Left colon (tissue), 2 donors: ENCODE measurements around the gene DCTPP1. TPM values are rescaled to one million over a fixed set of nuclear protein-coding genes. Genes with fewer than 3 reads are reported as not detected.
"Not testable (repeated sequence)": the region's sequence is repeated elsewhere in the genome, so short reads cannot be mapped to it uniquely, and the experiment has no call there.

Experiments
- ATAC-seq: fragments of 200-7000 bp; cut with Tn5 transposase; one replicate; pipeline ENCODE4 v1.9.1; 2020; ENCODE audit warnings: mild to moderate bottlenecking, moderate library complexity
- DNase-seq, 2 donors: peaks; one replicate each; pipeline ENCODE4 v3.0.0-alpha.2; 2020
- intact Hi-C, 2 donors: fragments of 100-400 bp; cut with DNase I in 1 of 2; cut with micrococcal nuclease in 1 of 2; formaldehyde crosslinking; loops; one replicate each; pipeline versions ENCODE4 v1.11.2 to v1.14.0; 2022; cut with DNase I, micrococcal nuclease
- total RNA-seq, 2 donors: library from RNA; stranded (reverse); fragmentation: NEBNext Ultra II Directional; extraction: Animal tissue kit (Norgen Biotek cat#: 25700); gene quantifications; one replicate each; pipeline ENCODE4 v1.2.1, GENCODE V29; 2021
- donor health status: DM: no; HTN: no; CAD: no.
- donor health status: DM: yes; HTN: yes; CAD: no.

DCTPP1 gene
- total RNA-seq, 2 donors from 2014 or later, result 76.7 to 102 TPM

GRCh38 chr16:30397776-30398660 lies 31.8 kb downstream of the DCTPP1 start:
- no peak for ATAC-seq
- no peak for DNase-seq
- intact Hi-C loops, result no loop called here

GRCh38 chr16:30397056-30397455 lies 32.8 kb downstream of the DCTPP1 start:
- DNase-seq, result no peak
- ATAC-seq, result no peak
- intact Hi-C loops, result no loop called here

- ATAC-seq, intact Hi-C loops, DNase-seq: not testable (repeated sequence)
Observed at GRCh38 chr16:30396627-30397026, 33.2 kb downstream of the DCTPP1 start.

GRCh38 chr16:30395992-30396585 lies 33.7 kb downstream of the DCTPP1 start:
- intact Hi-C loops, result no loop called here
- ATAC-seq (no peak), DNase-seq (no peak)

- intact Hi-C loops, result no loop called here
- ATAC-seq (peak; percentile 89), DNase-seq (peak; percentile 87 to 91)
Observed at GRCh38 chr16:30395155-30395991, 34.5 kb downstream of the DCTPP1 start, which contains the start of gene ZNF48. Gene ZNF48 (plus strand): TSS chr16:30395420. CDS start chr16:30395795, 375 bp downstream.

GRCh38 chr16:30394592-30395154 lies 35.2 kb downstream of the DCTPP1 start:
- intact Hi-C loops, result no loop called here
- DNase-seq, result no peak
- no peak for ATAC-seq

- no peak for ATAC-seq
- DNase-seq, result no peak
- intact Hi-C loops, result no loop called here
Observed at GRCh38 chr16:30383521-30383920, 46.3 kb downstream of the DCTPP1 start.

- peak in 1 of 2 donors; percentile 60 for DNase-seq
- intact Hi-C loops, result no loop called here
- no peak for ATAC-seq
Observed at GRCh38 chr16:30382111-30382881, 47.5 kb downstream of the DCTPP1 start, which contains the start of gene SEPTIN1. Gene SEPTIN1 (minus strand): TSS chr16:30382561. CDS start chr16:30382542, 19 bp downstream.

- intact Hi-C loops, result no loop called here
- no peak for DNase-seq
- ATAC-seq, result no peak
Observed at GRCh38 chr16:30381291-30382041, 48.4 kb downstream of the DCTPP1 start.

GRCh38 chr16:30380803-30381208 lies 49.0 kb downstream of the DCTPP1 start:
- no peak for ATAC-seq
- no peak for DNase-seq
- intact Hi-C loops, result no loop called here

GRCh38 chr16:30380072-30380802 lies 49.6 kb downstream of the DCTPP1 start:
- ATAC-seq (no peak), DNase-seq (no peak)
- intact Hi-C loops, result no loop called here

- intact Hi-C loops, result no loop called here
- ATAC-seq (no peak), DNase-seq (no peak)
Observed at GRCh38 chr16:30379158-30379783, 50.6 kb downstream of the DCTPP1 start.

GRCh38 chr16:30378236-30379157 lies 51.3 kb downstream of the DCTPP1 start:
- intact Hi-C loops, result no loop called here
- peak; percentile 91 for ATAC-seq

GRCh38 chr16:30377812-30378235 lies 52.0 kb downstream of the DCTPP1 start:
- ATAC-seq (peak; percentile 64), DNase-seq (peak; percentile 94 to 95)
- intact Hi-C loops, result no loop called here

More at GRCh38 chr16:30378236-30379157, 51.3 kb downstream of the DCTPP1 start:
- DNase-seq, result peak; percentile 99
